Breast epithelium (tissue), 4 donors: Measurements from ENCODE around the gene NAP1L5. TPM values are rescaled to one million over a fixed set of nuclear protein-coding genes. Genes with fewer than 3 reads are reported as not detected.
A peak's percentile ranks its signal among the peaks of the same experiment; 100 is the strongest.

Experiments used
- DNase-seq, 2 donors: peaks; one replicate each; pipeline ENCODE4 v3.0.0-alpha.2; 2019; ENCODE audit warnings: low spot score in 2 of 2
- H3K27ac ChIP-seq, 2 donors: fragments of 200-600 bp; sonication (generic) in 1 of 2; one replicate each; pipeline ENCODE4 v1.5.1; 2016 to 2019; ENCODE audit warnings: mild to moderate bottlenecking in 1 of 2
- H3K27me3 ChIP-seq, 2 donors: fragments of 200-600 bp; sonication (generic) in 1 of 2; one replicate each; pipeline versions ENCODE4 v1.5.1 to v1.6.0; 2017 to 2019; ENCODE audit warnings: control low read depth in 1 of 2, mild to moderate bottlenecking in 1 of 2
- H3K36me3 ChIP-seq: fragments of 200-600 bp; one replicate; pipeline ENCODE4 v1.5.1; 2019
- H3K4me1 ChIP-seq, 2 donors: fragments of 200-600 bp; sonication (generic); one replicate each; pipeline ENCODE4 v1.5.1; 2016 to 2019; ENCODE audit warnings: control low read depth in 1 of 2
- H3K4me3 ChIP-seq, 3 donors: fragments of 200-600 bp; sonication (generic); 1 replicate in 2 of 3; 2 replicates in 1 of 3; pipeline ENCODE4 v1.5.1; 2016 to 2019; ENCODE audit warnings: mild to moderate bottlenecking in 3 of 3, moderate library complexity in 2 of 3
- H3K9me3 ChIP-seq, 2 donors: fragments of 200-600 bp; sonication (generic) in 1 of 2; one replicate each; pipeline ENCODE4 v1.5.1; 2016 to 2019; ENCODE audit warnings: control low read depth in 1 of 2
- POLR2A ChIP-seq: fragments of 450-650 bp; IDR thresholded peaks from one replicate; pipeline ENCODE4 v1.6.1; 2016; ENCODE audit warnings: antibody characterized with exemption, mild to moderate bottlenecking, moderate library complexity
- POLR2AphosphoS5 ChIP-seq, 3 donors: sonication (generic); formaldehyde crosslinking; IDR thresholded peaks; one replicate each; pipeline ENCODE4 v1.6.1; 2017; ENCODE audit warnings: antibody characterized with exemption in 3 of 3
- intact Hi-C: fragments of 100-400 bp; cut with DNase I; formaldehyde crosslinking; loops from one replicate; pipeline ENCODE4 v1.15.1; 2023; ENCODE audit warnings: low total_unique reads
- total RNA-seq, 3 donors: library from RNA; depleted of rRNA; stranded (reverse); fragments of >200 nt; gene quantifications; one replicate each; pipeline ENCODE4 v1.1.0, GENCODE V29; 2016
- TF ChIP-seq, protein P1 (sequence below), 3 donors: fragments of 450-650 bp; IDR thresholded peaks; one replicate each; pipeline ENCODE4 v1.5.1; 2016 to 2017; ENCODE audit warnings: antibody characterized with exemption in 3 of 3, mild to moderate bottlenecking in 3 of 3, moderate library complexity in 3 of 3

Gene NAP1L5, protein sequence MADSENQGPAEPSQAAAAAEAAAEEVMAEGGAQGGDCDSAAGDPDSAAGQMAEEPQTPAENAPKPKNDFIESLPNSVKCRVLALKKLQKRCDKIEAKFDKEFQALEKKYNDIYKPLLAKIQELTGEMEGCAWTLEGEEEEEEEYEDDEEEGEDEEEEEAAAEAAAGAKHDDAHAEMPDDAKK
- total RNA-seq = 10 to 100 TPM in 1 of 3 donors, 1 to 10 TPM in 2; 5.9 to 10.5 (median 7.0) TPM

DNA sequence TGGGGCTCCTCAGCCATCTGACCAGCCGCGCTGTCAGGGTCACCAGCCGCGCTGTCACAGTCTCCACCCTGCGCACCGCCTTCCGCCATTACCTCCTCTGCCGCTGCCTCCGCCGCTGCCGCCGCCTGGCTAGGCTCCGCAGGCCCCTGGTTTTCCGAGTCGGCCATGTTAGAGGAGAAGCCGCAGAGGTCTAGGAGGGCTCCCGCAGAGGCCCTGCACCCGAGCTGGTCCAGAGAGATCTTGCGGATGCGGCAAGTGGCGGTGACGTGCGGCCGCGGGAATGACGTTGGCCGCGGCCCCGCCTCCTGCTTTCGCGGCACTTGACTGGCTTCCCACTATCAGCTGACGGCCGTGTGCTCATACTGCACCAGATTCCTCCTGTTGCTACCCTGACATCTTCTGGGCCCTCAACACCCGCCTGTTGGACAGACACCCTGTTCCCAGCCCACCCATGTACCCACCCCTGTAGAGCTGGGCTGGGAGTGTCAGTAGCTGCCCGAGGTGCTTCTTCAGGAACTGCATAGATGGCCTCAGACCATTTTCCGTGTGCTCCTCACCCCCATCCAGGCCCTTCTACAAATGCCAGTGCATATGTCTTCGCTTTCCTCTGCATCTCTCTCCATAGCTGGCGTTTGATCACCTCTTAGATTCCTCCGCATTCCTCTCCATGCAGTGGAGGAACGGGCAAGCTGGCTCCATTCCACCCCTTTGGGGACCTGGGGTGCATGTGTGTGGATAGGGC lies at the start of gene NAP1L5:
NAP1L5 (minus strand) TSS at position 242 of the 742 bp plus-strand sequence; CDS start at position 167, 75 bp downstream.
- Histone ChIP-seq H3K4me3 (peak within 1 kb of the TSS; percentile 61 to 72 (median 62)), H3K36me3 (no peaks in the 10 kb centered on the region), H3K9me3 (no peaks in the 10 kb centered on the region), H3K27ac (peak within 1 kb of the TSS; percentile 67 to 68), H3K27me3 (no peaks in the 10 kb centered on the region), H3K4me1 (no peaks in the 10 kb centered on the region)
- intact Hi-C loops = no loop called here
- TF ChIP-seq POLR2AphosphoS5 (IDR thresholded peaks at IDR 0.05) (peak in 1 of 3 donors; percentile 20), POLR2A (peak; percentile 9)
- TF ChIP-seq, protein P1, sequence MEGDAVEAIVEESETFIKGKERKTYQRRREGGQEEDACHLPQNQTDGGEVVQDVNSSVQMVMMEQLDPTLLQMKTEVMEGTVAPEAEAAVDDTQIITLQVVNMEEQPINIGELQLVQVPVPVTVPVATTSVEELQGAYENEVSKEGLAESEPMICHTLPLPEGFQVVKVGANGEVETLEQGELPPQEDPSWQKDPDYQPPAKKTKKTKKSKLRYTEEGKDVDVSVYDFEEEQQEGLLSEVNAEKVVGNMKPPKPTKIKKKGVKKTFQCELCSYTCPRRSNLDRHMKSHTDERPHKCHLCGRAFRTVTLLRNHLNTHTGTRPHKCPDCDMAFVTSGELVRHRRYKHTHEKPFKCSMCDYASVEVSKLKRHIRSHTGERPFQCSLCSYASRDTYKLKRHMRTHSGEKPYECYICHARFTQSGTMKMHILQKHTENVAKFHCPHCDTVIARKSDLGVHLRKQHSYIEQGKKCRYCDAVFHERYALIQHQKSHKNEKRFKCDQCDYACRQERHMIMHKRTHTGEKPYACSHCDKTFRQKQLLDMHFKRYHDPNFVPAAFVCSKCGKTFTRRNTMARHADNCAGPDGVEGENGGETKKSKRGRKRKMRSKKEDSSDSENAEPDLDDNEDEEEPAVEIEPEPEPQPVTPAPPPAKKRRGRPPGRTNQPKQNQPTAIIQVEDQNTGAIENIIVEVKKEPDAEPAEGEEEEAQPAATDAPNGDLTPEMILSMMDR (IDR thresholded peaks at IDR 0.05) = no peak
- DNase-seq = peak in 1 of 2 donors; percentile 58

DNA sequence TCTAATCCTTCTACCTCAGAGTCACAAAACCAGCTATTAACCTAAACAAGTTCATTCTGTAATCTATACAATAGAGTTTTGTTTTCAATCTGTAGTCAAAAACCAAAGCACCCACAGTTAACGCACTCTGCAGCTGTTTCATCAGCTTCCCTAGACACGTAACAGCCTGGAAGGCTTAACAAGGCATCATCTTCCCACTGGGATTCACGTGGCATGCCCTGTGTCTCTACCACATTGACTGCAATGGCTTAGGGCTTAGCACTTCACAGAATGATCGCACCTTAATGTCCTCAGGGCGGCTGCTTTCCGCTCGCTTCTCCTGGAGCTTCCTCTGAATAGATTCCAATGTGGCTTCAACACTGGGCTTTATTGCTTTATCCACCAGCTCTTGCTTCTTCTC lies 49.7 kb upstream of the NAP1L5 start:
- Histone ChIP-seq H3K4me1 (no peaks in the 10 kb centered on the region), H3K27ac (no peak overlapping the region), H3K27me3 (no peaks in the 10 kb centered on the region), H3K9me3 (no peaks in the 10 kb centered on the region), H3K36me3 (peaks cover 7% of the 10 kb centered on the region), H3K4me3 (no peak overlapping the region)
- no peak for DNase-seq
- TF ChIP-seq POLR2A (no peak), POLR2AphosphoS5 (IDR thresholded peaks at IDR 0.05) (no peak)
- TF ChIP-seq, protein P1 (IDR thresholded peaks at IDR 0.05) = no peak
- intact Hi-C loops = no loop called here

DNA sequence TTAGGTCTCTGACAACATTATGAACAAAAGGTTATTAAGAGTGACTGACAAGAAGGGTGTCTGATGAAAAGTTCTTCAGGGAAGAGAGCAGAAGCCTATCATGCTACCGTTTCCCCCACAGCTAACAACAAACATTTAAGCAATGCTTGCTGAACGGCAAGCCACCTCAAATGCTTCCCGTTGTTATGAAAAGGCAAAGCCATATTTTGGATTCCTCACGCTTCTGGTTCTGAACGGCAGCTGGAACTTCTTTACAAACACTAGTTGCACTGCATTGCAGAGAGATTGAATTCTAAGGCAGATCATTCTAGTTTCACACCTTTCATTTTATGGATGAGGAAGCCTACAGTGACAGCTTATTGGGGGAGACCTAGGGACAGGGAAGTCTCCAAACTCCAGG lies 48.6 kb upstream of the NAP1L5 start:
- peaks cover 7% of the 10 kb centered on the region for H3K36me3 ChIP-seq
- no peaks in the 10 kb centered on the region for H3K4me1 ChIP-seq
- H3K9me3 ChIP-seq = no peaks in the 10 kb centered on the region
- no peaks in the 10 kb centered on the region for H3K27me3 ChIP-seq
- TF ChIP-seq POLR2AphosphoS5 (IDR thresholded peaks at IDR 0.05) = no peak
- no peak for TF ChIP-seq POLR2A
- TF ChIP-seq, protein P1 (IDR thresholded peaks at IDR 0.05) = no peak
- H3K4me3 ChIP-seq = no peak overlapping the region
- intact Hi-C loops = no loop called here
- peak overlapping the region; percentile 10 to 27 for H3K27ac ChIP-seq
- no peak for DNase-seq

DNA sequence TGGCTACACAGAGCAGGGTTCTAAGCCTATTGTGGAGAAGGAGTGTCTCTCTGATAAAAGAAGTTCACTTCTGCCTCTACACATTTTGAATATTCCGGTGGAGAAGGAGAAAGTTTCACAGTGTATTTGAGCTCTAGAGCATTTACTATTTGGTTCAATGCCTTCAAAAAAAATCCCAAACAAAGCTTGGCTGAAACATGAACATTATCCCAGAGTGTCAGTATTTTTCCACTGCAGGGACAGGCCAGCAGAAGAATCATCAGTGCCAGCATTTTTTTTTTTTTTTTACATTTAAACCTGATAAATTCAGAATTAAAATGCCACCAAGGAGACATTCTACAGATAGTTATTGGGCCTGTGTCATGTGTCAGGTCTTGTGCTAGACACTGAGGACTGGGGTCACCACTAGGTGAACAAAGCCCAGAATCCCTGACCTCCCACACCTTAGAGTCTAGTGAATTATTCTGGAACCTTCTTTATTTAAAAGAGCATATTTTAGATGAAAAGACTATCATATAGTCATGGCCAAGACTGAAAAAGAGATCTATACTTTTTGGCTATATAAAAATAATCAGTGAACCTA lies 48.0 kb upstream of the NAP1L5 start:
- TF ChIP-seq, protein P1 (IDR thresholded peaks at IDR 0.05) = no peak
- TF ChIP-seq POLR2A (no peak), POLR2AphosphoS5 (IDR thresholded peaks at IDR 0.05) (no peak)
- Histone ChIP-seq H3K27me3 (no peaks in the 10 kb centered on the region), H3K4me1 (no peaks in the 10 kb centered on the region), H3K36me3 (peaks cover 7% of the 10 kb centered on the region), H3K4me3 (no peak overlapping the region), H3K9me3 (no peaks in the 10 kb centered on the region), H3K27ac (peak overlapping the region; percentile 10 to 27)
- intact Hi-C loops = no loop called here
- no peak for DNase-seq

DNA sequence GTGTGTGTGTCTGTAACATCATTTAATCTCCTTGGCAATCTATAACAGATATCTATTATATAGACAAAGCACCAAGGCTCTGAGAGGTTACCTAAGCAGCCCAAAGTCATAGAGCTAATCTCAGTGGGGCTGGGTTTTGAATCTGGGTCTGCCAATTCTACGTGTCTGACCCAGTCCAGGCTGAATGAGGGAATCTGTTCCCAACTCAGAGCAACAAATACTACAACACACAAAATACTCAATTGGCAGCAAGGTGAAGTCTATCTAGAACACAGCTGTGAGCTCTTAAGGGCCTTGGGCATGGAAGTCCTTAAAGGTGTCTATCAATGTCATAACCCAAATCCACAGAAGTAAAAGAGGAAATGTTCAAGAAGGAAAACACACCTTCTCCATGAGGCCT lies 47.5 kb upstream of the NAP1L5 start:
- peaks cover 6% of the 10 kb centered on the region for H3K36me3 ChIP-seq
- no peaks in the 10 kb centered on the region for H3K27me3 ChIP-seq
- TF ChIP-seq POLR2A (no peak), POLR2AphosphoS5 (IDR thresholded peaks at IDR 0.05) (no peak)
- TF ChIP-seq, protein P1 (IDR thresholded peaks at IDR 0.05) = no peak
- intact Hi-C loops = no loop called here
- DNase-seq = no peak
- H3K4me1 ChIP-seq = no peaks in the 10 kb centered on the region
- H3K4me3 ChIP-seq = no peak overlapping the region
- H3K27ac ChIP-seq = peak overlapping the region in 1 of 2 donors; percentile 1
- no peaks in the 10 kb centered on the region for H3K9me3 ChIP-seq
